Erythroblast (primary cell): ENCODE results near the gene TMEM8B.

Experiments
- GATA1 ChIP-seq: IDR thresholded peaks from 2 replicates; pipeline ENCODE4 v1.6.1; 2011; ENCODE audit warnings: low read depth, mild to moderate bottlenecking, control low read depth, low read length, moderate library complexity
- POLR2A ChIP-seq: IDR thresholded peaks from 2 replicates; pipeline ENCODE4 v1.6.1; 2011; ENCODE audit warnings: mild to moderate bottlenecking, low read length

DNA sequence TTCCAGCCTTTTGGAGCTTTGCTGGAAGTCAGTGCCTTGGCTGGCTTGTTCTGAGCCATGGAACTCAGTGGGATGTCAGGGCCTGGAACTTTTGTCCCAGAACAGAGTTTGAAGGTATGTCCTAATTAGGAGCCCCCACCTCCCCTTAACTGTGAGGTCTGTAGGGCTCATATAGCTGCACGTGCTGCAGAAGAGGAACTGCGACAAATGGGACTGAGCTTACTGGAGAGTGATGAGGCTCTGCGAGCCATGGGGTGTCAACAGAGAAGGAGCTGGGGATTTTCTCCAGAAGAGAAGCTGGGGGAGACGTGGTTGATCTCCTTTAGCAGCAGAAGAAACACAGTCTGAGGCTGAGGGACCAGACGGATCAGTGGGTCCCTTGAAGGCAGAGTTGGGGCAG, 10.9 kb downstream of the TMEM8B start:
- no peak for TF ChIP-seq POLR2A
- no peak for TF ChIP-seq GATA1
